ENCODE measurements around the gene WDR70. TPM values are rescaled to one million over a fixed set of nuclear protein-coding genes. Genes with fewer than 3 reads are reported as not detected.

The WDR70 gene
- total RNA-seq, 4 donors from 2014 or later: 18.9 to 106 (median 34.9) TPM

DNA sequence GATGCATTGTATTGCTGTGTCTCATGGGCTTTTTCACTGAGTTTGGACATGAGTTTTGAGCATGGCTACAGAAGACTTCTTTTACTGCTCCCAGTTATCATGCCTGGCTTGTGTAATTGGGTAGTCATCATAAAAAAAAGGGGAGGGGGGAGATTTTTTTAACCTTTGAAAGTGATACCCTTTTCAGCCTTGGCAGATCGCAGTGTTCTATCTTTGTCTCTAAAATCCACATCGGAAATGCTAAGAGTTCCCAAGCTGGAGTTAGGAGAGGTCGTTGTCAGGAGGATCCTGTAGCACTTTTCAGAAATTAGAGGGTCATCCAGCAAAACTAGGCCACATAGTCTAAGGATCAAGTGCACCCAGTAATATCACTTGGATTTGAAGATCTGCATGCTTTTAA, 188.4 kb downstream of the WDR70 start:
- Histone ChIP-seq H3K36me3 (no peaks in the 10 kb centered on the region), H3K4me3 (no peak overlapping the region), H3K4me1 (peaks cover 0 to 7% (median 0%) of the 10 kb centered on the region in 4 donors), H3K9me3 (no peaks in the 10 kb centered on the region), H3K27me3 (no peaks in the 10 kb centered on the region), H3K27ac (peak overlapping the region in 2 of 4 donors; percentile 30 to 59)
- TF ChIP-seq, protein P1, sequence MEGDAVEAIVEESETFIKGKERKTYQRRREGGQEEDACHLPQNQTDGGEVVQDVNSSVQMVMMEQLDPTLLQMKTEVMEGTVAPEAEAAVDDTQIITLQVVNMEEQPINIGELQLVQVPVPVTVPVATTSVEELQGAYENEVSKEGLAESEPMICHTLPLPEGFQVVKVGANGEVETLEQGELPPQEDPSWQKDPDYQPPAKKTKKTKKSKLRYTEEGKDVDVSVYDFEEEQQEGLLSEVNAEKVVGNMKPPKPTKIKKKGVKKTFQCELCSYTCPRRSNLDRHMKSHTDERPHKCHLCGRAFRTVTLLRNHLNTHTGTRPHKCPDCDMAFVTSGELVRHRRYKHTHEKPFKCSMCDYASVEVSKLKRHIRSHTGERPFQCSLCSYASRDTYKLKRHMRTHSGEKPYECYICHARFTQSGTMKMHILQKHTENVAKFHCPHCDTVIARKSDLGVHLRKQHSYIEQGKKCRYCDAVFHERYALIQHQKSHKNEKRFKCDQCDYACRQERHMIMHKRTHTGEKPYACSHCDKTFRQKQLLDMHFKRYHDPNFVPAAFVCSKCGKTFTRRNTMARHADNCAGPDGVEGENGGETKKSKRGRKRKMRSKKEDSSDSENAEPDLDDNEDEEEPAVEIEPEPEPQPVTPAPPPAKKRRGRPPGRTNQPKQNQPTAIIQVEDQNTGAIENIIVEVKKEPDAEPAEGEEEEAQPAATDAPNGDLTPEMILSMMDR (IDR thresholded peaks at IDR 0.05): no peak
- no peak for TF ChIP-seq POLR2A (IDR thresholded peaks at IDR 0.05)
- no peak for DNase-seq

DNA sequence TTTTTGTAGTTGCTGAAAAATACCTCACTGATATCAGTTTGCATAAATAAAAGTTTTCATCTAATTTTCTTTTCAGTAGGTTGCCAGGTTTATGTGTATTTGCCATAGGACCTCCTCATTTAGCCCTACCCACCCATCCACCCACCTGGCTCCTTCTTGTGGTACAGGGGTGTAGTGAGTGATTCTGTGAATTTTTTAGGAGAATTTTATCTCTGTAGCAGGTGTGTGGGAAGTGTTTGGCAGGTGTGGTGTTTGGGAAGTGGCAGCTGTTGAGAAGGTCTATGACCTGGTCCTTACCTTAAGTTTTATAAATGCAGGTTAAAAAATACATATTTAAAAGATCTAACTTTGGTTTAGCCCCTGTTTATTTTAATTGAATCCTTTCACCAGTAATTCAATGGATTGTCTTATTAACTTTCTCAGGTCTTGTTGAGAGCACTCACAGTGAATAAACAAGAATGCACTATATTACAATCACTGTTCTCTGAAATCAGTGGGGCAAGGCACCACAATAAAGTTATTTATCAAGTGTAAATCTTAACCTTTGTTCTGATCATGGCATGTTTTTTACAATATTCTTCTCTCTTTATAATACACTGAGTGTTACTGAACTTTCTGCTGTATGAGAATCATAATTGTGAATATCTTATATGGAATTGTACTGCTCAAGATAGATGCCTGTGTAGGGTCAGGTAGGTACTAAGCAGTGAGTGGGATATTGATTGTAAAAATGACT, 189.1 kb downstream of the WDR70 start:
- Histone ChIP-seq H3K4me1 (peaks cover 0 to 7% (median 0%) of the 10 kb centered on the region in 4 donors), H3K36me3 (no peaks in the 10 kb centered on the region), H3K4me3 (no peak overlapping the region), H3K9me3 (no peaks in the 10 kb centered on the region), H3K27me3 (no peaks in the 10 kb centered on the region), H3K27ac (peak overlapping the region in 2 of 4 donors; percentile 30 to 59)
- TF ChIP-seq, protein P1 (IDR thresholded peaks at IDR 0.05): no peak
- no peak for TF ChIP-seq POLR2A (IDR thresholded peaks at IDR 0.05)
- DNase-seq: no peak

DNA sequence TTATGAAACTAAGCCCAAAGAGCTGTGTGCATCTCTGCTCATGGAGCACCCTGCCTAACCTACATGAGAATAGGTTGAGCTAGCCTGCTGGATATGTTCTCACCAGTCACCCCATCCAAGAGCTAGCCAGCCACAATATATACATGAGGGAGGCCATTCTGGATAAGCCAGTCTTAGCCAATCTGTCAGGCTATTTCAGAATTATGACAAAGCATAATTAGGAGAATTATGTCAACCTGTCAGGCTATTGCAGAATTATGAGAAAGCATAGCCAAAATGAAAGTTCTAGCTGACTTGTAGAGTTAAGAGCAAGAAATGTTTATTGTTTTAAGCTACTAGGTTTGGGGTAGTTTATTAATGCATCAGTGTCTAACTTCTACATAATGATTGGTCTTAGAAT, 189.8 kb downstream of the WDR70 start:
- no peaks in the 10 kb centered on the region for H3K36me3 ChIP-seq
- TF ChIP-seq POLR2A (IDR thresholded peaks at IDR 0.05): no peak
- TF ChIP-seq, protein P1 (IDR thresholded peaks at IDR 0.05): no peak
- H3K4me3 ChIP-seq: no peak overlapping the region
- peaks cover 0 to 7% (median 0%) of the 10 kb centered on the region in 4 donors for H3K4me1 ChIP-seq
- H3K27ac ChIP-seq: peak overlapping the region in 1 of 4 donors; percentile 59
- no peaks in the 10 kb centered on the region for H3K27me3 ChIP-seq
- no peak for DNase-seq
- no peaks in the 10 kb centered on the region for H3K9me3 ChIP-seq

DNA sequence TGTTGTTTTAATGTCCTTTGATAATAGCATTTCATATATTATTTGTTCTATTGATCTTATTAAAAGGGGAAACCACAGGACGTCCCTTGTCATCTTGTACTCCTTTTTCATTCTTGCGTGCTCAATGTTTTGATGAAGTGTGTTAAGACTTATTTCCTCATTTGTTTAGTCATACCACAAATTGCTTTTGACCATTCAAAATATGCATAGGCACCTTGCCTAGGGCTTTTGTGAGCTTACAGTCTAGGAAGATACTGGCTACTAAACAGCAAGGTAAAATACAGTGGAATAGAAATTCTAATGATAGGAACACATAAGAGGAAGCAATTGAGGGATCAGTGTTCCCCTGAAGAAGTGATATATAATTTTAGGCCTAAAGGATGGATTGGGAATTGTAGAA, 190.3 kb downstream of the WDR70 start:
- no peaks in the 10 kb centered on the region for H3K36me3 ChIP-seq
- H3K4me1 ChIP-seq: peaks cover 0 to 7% (median 0%) of the 10 kb centered on the region in 4 donors
- no peak overlapping the region for H3K4me3 ChIP-seq
- no peaks in the 10 kb centered on the region for H3K27me3 ChIP-seq
- no peak overlapping the region for H3K27ac ChIP-seq
- TF ChIP-seq, protein P1 (IDR thresholded peaks at IDR 0.05): no peak
- TF ChIP-seq POLR2A (IDR thresholded peaks at IDR 0.05): no peak
- no peak for DNase-seq
- no peaks in the 10 kb centered on the region for H3K9me3 ChIP-seq

DNA sequence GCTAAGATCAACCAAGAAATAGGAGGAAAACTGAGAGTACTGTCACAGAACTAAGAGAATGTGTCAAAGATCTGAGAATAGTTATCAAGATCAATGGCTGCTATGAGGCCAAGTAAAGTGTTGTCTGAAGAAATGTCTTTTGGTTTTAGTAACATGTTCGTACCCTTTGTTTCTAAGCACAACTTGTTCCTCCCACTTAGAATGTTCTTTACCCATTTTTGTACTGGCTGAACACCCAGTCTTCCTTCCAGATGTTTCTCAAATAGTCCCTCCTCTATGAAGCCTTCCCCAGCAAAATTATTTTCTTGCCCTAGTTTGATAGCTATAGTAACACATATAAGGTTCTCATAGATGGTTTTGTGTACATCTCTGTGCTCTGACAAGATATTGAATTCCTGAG, 191.5 kb downstream of the WDR70 start:
- no peak for DNase-seq
- Histone ChIP-seq H3K27ac (no peak overlapping the region), H3K4me1 (peaks cover 0 to 10% (median 0%) of the 10 kb centered on the region in 4 donors), H3K4me3 (no peak overlapping the region), H3K27me3 (no peaks in the 10 kb centered on the region), H3K36me3 (no peaks in the 10 kb centered on the region), H3K9me3 (no peaks in the 10 kb centered on the region)
- TF ChIP-seq POLR2A (IDR thresholded peaks at IDR 0.05): no peak
- TF ChIP-seq, protein P1 (IDR thresholded peaks at IDR 0.05): no peak

Measured in Peyer's patch (tissue), 4 donors.